ENCODE results near the gene RALGPS1. TPM values are rescaled to one million over a fixed set of nuclear protein-coding genes. Genes with fewer than 3 reads are reported as not detected.

RALGPS1 gene
- total and polyA plus RNA-seq, 2 of the 8 experiments (the other 6 are each of a cell fraction or from before 2014, with no cell fraction given): 20.0 to 23.5 TPM

DNA sequence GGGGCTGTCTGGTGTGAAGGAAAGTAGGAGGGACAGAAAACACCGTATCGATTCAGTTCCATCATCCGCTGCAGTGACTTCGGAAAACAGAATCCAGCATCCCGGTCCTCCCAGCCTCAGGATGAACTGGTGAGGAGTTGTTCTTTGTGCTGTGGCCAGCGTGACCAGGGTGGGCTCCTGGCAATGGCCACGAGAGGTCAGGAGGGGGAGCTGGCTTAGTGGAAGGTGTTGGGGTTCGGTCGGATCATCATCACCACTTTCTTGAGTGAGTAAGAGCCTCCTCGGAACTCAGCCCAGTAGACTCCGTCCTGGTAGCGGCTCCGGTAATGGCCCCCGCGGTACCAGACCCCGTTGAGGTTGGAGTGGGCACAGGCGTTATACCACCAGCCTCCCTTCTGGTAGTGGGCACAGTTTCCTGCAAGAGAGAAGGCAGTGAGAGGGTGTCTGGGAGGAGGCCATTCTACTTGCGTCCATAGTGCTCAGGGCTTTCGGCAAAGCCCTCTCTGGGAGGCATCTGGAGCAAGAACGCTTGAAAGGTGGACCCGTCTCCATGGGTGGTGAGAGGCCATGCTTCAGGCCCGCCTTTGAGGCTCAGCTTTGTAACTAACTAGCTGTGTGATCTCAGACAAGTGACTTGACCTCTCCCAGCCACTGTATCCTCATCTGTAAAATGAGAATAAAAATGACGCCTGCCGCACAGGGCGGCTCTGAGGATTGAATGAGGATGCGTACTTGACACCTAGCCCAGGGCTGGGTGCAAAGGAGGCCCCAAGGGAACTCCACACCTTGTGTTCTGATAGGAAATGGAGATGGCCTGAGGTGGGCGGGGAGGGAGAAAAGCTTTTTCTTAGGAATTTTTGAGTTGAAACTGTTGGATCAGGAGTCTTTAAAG is 174.4 kb downstream of the RALGPS1 start:
- Histone ChIP-seq H2BK20ac (ENCODE audit: low read length) (no peak overlapping the region), H4K8ac (ENCODE audit: extremely low read depth, insufficient read depth, low read length) (no peak overlapping the region), H3K4ac (replicated peaks; ENCODE audit: insufficient read length, low read depth, low read length) (no peak overlapping the region), H3K23ac (ENCODE audit: insufficient read length) (no peak overlapping the region), H2BK5ac (ENCODE audit: low read depth, low read length) (no peak overlapping the region; the same call in 1 of the 2 replicates), H3K4me1 (replicated peaks in 1 of 4; ENCODE audit: control insufficient read depth in 3 of 4, insufficient read depth in 4 of 4, low read length in 3 of 4) (no peaks in the 10 kb centered on the region; a peak in 1 of 7 replicates), H3K9me3 (ENCODE audit: insufficient read depth in 2 of 2, low read depth in 1 of 2, low read length in 1 of 2) (no peaks in the 10 kb centered on the region), H2BK15ac (ENCODE audit: low read length) (no peak overlapping the region), H3K56ac (replicated peaks; ENCODE audit: insufficient read length, low read depth, low read length) (no peak overlapping the region), H3K4me3 (ENCODE audit: extremely low read depth in 1 of 4, insufficient read depth in 2 of 4, low read depth in 3 of 4, low read length in 4 of 4) (no peak overlapping the region), H3K9ac (replicated peaks in 1 of 4; ENCODE audit: extremely low read depth in 1 of 4, low read depth in 3 of 4, low read length in 3 of 4) (no peak overlapping the region), H4K91ac (replicated peaks; ENCODE audit: insufficient read length, low read length) (no peak overlapping the region), H3K27ac (ENCODE audit: low read depth, low read length) (no peak overlapping the region), H2BK120ac (replicated peaks; ENCODE audit: low read depth, low read length) (no peak overlapping the region), H2AFZ (ENCODE audit: low read length) (no peak overlapping the region), H3K14ac (ENCODE audit: insufficient read length) (no peak overlapping the region), H3K18ac (ENCODE audit: extremely low read depth, low read length) (no peak overlapping the region), H4K5ac (ENCODE audit: insufficient read length, low read depth, low read length) (no peak overlapping the region), H3K79me2 (ENCODE audit: control insufficient read depth in 1 of 2, insufficient read depth in 2 of 2, low read length in 2 of 2) (no peaks in the 10 kb centered on the region), H2BK12ac (ENCODE audit: low read depth, low read length) (no peak overlapping the region), H4K20me1 (replicated peaks in 1 of 2; ENCODE audit: control insufficient read depth in 1 of 2, insufficient read depth in 2 of 2, low read length in 2 of 2) (peaks cover 0 to 4% of the 10 kb centered on the region in 2 experiments), H3K79me1 (ENCODE audit: low read depth, low read length) (no peaks in the 10 kb centered on the region), H2AK5ac (ENCODE audit: low read depth, low read length) (no peak overlapping the region), H3K36me3 (ENCODE audit: control insufficient read depth in 2 of 4, insufficient read depth in 4 of 4, low read length in 3 of 4) (no peaks in the 10 kb centered on the region), H3K23me2 (ENCODE audit: low read depth, low read length) (no peaks in the 10 kb centered on the region), H3K4me2 (ENCODE audit: insufficient read depth in 1 of 2, low read depth in 2 of 2, low read length in 2 of 2) (no peak overlapping the region), H3K27me3 (replicated peaks in 1 of 4; ENCODE audit: control insufficient read depth in 3 of 4, extremely low read depth in 1 of 4, insufficient read depth in 3 of 4, low read length in 3 of 4) (no peaks in the 10 kb centered on the region)
- WGBS, 2 experiments (ENCODE audit: extremely low coverage in 1 of 2, insufficient coverage in 1 of 2, insufficient read length in 1 of 2, insufficient replicate concordance in 2 of 2, low coverage in 1 of 2, low lambda C conversion rate in 2 of 2, missing lambda C conversion rate in 1 of 2): 93% methylated on average over 27 of the region's 27 CpGs; no CpG with 5 or more reads in 1 of the 2 experiments
- no peak for FAIRE-seq
- ChIA-PET CTCF (ENCODE audit: partially characterized antibody) (interaction anchor here (0.6 to 1.1 kb wide), 5 partner anchors 9 to 561 kb away, joined by 3 to 4 read pairs (median 3); no protein-coding TSS in a partner anchor), POLR2A (ENCODE audit: partially characterized antibody) (interaction anchor here (1.3 kb wide), 1 partner anchor 13 kb away, joined by 4 read pairs; no protein-coding TSS in a partner anchor)
- TF ChIP-seq RAD21 (IDR thresholded peaks at IDR 0.05 in 1 of 2, conservative IDR thresholded peaks at IDR 0.05 in 1 of 2; ENCODE audit: low read depth in 2 of 2, low read length in 2 of 2): peak in 1 of 2 experiments; percentile 24; a peak in 1 of 4 replicates
- no peak for TF ChIP-seq CTBP2 (IDR thresholded peaks at IDR 0.05; ENCODE audit: borderline replicate concordance, insufficient read depth, insufficient read length, low read length)
- peak in 1 of 3 experiments; percentile 10; a peak in 1 of 4 replicates for TF ChIP-seq CTCF (IDR thresholded peaks at IDR 0.05; ENCODE audit: control extremely low read depth in 1 of 3, insufficient read depth in 1 of 3, low read depth in 1 of 3, low read length in 3 of 3)
- no peak for DNase-seq (ENCODE audit: low read depth in 1 of 2, low spot score in 2 of 2)

All from H1 (cell line).